ENCODE measurements around the gene KRTAP10-3. TPM values are rescaled to one million over a fixed set of nuclear protein-coding genes. Genes with fewer than 3 reads are reported as not detected.
A peak's percentile ranks its signal among the peaks of the same experiment; 100 is the strongest.
"Not testable (repeated sequence)": the region's sequence is repeated elsewhere in the genome, so short reads cannot be mapped to it uniquely, and the experiment has no call there.

The KRTAP10-3 gene
- total and polyA plus RNA-seq, 11 donors, result not detected

GRCh38 chr21:44594406-44594916, 35.9 kb upstream of the KRTAP10-3 start:
- Histone ChIP-seq H3K27ac (no peak overlapping the region), H3K4me3 (no peak overlapping the region), H3K4me1 (peaks cover 0 to 9% (median 0%) of the 10 kb centered on the region in 12 donors), H3K9me3 (peaks cover 0 to 5% (median 0%) of the 10 kb centered on the region in 12 donors), H3K36me3 (no peaks in the 10 kb centered on the region), H3K27me3 (peaks cover 0 to 15% (median 0%) of the 10 kb centered on the region in 9 donors)
- DNase-seq, result no peak
- intact Hi-C loops (cut with DNase I), result no loop called here
- ATAC-seq, result no peak
- TF ChIP-seq CTCF (IDR thresholded peaks at IDR 0.05) (no peak), POLR2A (IDR thresholded peaks at IDR 0.05) (no peak)
- 78 to 84% (median 83%) methylated on average over 12 of the region's 12 CpGs for WGBS, 4 donors

- Histone ChIP-seq H3K4me3 (no peak overlapping the region), H3K4me1 (peaks cover 0 to 9% (median 0%) of the 10 kb centered on the region in 12 donors), H3K36me3 (no peaks in the 10 kb centered on the region), H3K27ac (no peak overlapping the region), H3K27me3 (peaks cover 0 to 14% (median 0%) of the 10 kb centered on the region in 9 donors), H3K9me3 (peaks cover 0 to 5% (median 0%) of the 10 kb centered on the region in 12 donors)
- WGBS, 4 donors, result 40 to 47% (median 44%) methylated on average over 19 to 20 of the region's 20 CpGs
- DNase-seq (peak in 1 of 5 donors; percentile 29), ATAC-seq (peak in 3 of 4 donors; percentile 37 to 59 (median 48))
- intact Hi-C loops (cut with DNase I), result no loop called here
- no peak for TF ChIP-seq CTCF (IDR thresholded peaks at IDR 0.05)
- TF ChIP-seq POLR2A (IDR thresholded peaks at IDR 0.05), result no peak
Measured at GRCh38 chr21:44593598-44594405, 35.2 kb upstream of the KRTAP10-3 start.

GRCh38 chr21:44592446-44593311, 34.1 kb upstream of the KRTAP10-3 start, which contains the start of gene KRTAP10-6:
Gene KRTAP10-6, minus strand, starts transcription at chr21:44592505. Its CDS starts 21 bp downstream, at chr21:44592484.
- Histone ChIP-seq H3K27me3 (peaks cover 0 to 12% (median 0%) of the 10 kb centered on the region in 9 donors), H3K4me3 (no peak within 1 kb of the TSS), H3K4me1 (peaks cover 0 to 9% (median 0%) of the 10 kb centered on the region in 12 donors), H3K9me3 (no peaks in the 10 kb centered on the region), H3K27ac (no peak within 1 kb of the TSS), H3K36me3 (no peaks in the 10 kb centered on the region)
- intact Hi-C loops (cut with DNase I), result no loop called here
- DNase-seq (peak in 1 of 5 donors; percentile 22), ATAC-seq (peak in 1 of 4 donors; percentile 35)
- TF ChIP-seq POLR2A (IDR thresholded peaks at IDR 0.05) (no peak), CTCF (IDR thresholded peaks at IDR 0.05) (no peak)
- 66 to 72% (median 69%) methylated on average over 25 to 33 of the region's 33 CpGs for WGBS, 4 donors

GRCh38 chr21:44591801-44592130, 33.2 kb upstream of the KRTAP10-3 start:
- H3K36me3 ChIP-seq; H3K9me3 ChIP-seq; H3K4me1 ChIP-seq; intact Hi-C loops (cut with DNase I); H3K4me3 ChIP-seq; H3K27ac ChIP-seq: not testable (repeated sequence)
- WGBS, 4 donors, result 20 to 63% (median 35%) methylated on average over 1 to 4 of the region's 4 CpGs
- peak in 1 of 5 donors; percentile 29 for DNase-seq
- peak in 1 of 4 donors; percentile 33 for ATAC-seq
- H3K27me3 ChIP-seq, result peaks cover 0 to 12% (median 0%) of the 10 kb centered on the region in 9 donors

- WGBS, 4 donors, result 48 to 74% (median 56%) methylated on average over 10 to 18 of the region's 19 CpGs
- H3K4me1 ChIP-seq; H3K9me3 ChIP-seq; H3K27ac ChIP-seq; intact Hi-C loops (cut with DNase I); ATAC-seq; DNase-seq; H3K36me3 ChIP-seq; H3K4me3 ChIP-seq: not testable (repeated sequence)
- H3K27me3 ChIP-seq, result peaks cover 0 to 18% (median 0%) of the 10 kb centered on the region in 9 donors
Measured at GRCh38 chr21:44590897-44591800, 32.6 kb upstream of the KRTAP10-3 start.

All from heart left ventricle (tissue), 16 donors.